Stomach (tissue), 4 donors: Measurements from ENCODE around the gene FAM227B.

Source experiments
- CTCF ChIP-seq, 7 experiments: fragments of 450-650 bp in 4 of 7; fragments of 200-600 bp in 3 of 7; sonication (generic) in 3 of 7; IDR thresholded peaks; one replicate each; pipeline ENCODE4 v1.5.1; 2016 to 2019; ENCODE audit warnings: antibody characterized with exemption in 7 of 7, control low read depth in 2 of 7, mild to moderate bottlenecking in 1 of 7
- EP300 ChIP-seq: sonication (generic); formaldehyde crosslinking; IDR thresholded peaks from one replicate; pipeline ENCODE4 v1.6.1; 2017; ENCODE audit warnings: antibody characterized with exemption
- POLR2A ChIP-seq, 4 donors: fragments of 450-650 bp; IDR thresholded peaks; one replicate each; pipeline ENCODE4 v1.6.1; 2016; ENCODE audit warnings: antibody characterized with exemption in 4 of 4, control low read depth in 2 of 4, mild to moderate bottlenecking in 1 of 4, moderate library complexity in 1 of 4
- POLR2AphosphoS5 ChIP-seq, 3 donors: sonication (generic); formaldehyde crosslinking; IDR thresholded peaks; one replicate each; pipeline ENCODE4 v1.6.1; 2016; ENCODE audit warnings: antibody characterized with exemption in 3 of 3

- TF ChIP-seq EP300 (no peak), CTCF (IDR thresholded peaks at IDR 0.05) (no peak), POLR2AphosphoS5 (IDR thresholded peaks at IDR 0.05) (no peak), POLR2A (IDR thresholded peaks at IDR 0.05) (no peak)
Measured at GRCh38 chr15:49490966-49491365, 129.7 kb downstream of the FAM227B start.
